ENCODE data around the gene CTPS2.

Gene CTPS2

GRCh38 chrX:16658284-16658683 is 54.2 kb downstream of the CTPS2 start:
- Histone ChIP-seq H3K4me1 (ENCODE audit: insufficient read depth, low read length, severe bottlenecking) (no peaks in the 10 kb centered on the region), H3K79me2 (ENCODE audit: insufficient read depth, low read length) (no peaks in the 10 kb centered on the region), H2AFZ (ENCODE audit: low read length) (no peak overlapping the region), H3K36me3 (ENCODE audit: insufficient read depth, low read length) (peaks cover 12% of the 10 kb centered on the region), H3K4me2 (ENCODE audit: low read length) (no peak overlapping the region), H4K20me1 (ENCODE audit: insufficient read depth, low read length) (no peaks in the 10 kb centered on the region), H3K27me3 (ENCODE audit: insufficient read depth, low read length) (no peaks in the 10 kb centered on the region), H3K27ac (ENCODE audit: low read depth, low read length, poor library complexity, severe bottlenecking) (no peak overlapping the region), H3K9me2 (ENCODE audit: low read depth, low read length) (no peaks in the 10 kb centered on the region), H3K9me3 (ENCODE audit: low read length) (no peaks in the 10 kb centered on the region), H3K9ac (ENCODE audit: low read length) (no peak overlapping the region), H3F3A (ENCODE audit: insufficient read depth, low read length) (no peaks in the 10 kb centered on the region), H3K4me3 (ENCODE audit: low read depth, low read length, poor library complexity, severe bottlenecking) (no peak overlapping the region)
- TF ChIP-seq EZH2 (IDR thresholded peaks at IDR 0.05; ENCODE audit: borderline replicate concordance, low read length) (no peak), CTCF (IDR thresholded peaks at IDR 0.05; ENCODE audit: low read length) (no peak)

- no peak overlapping the region for H3K4me3 ChIP-seq (ENCODE audit: low read depth, low read length, poor library complexity, severe bottlenecking)
- no peaks in the 10 kb centered on the region for H3K79me2 ChIP-seq (ENCODE audit: insufficient read depth, low read length)
- no peak overlapping the region for H2AFZ ChIP-seq (ENCODE audit: low read length)
- H4K20me1 ChIP-seq (ENCODE audit: insufficient read depth, low read length): no peaks in the 10 kb centered on the region
- no peaks in the 10 kb centered on the region for H3K27me3 ChIP-seq (ENCODE audit: insufficient read depth, low read length)
- no peak overlapping the region for H3K9ac ChIP-seq (ENCODE audit: low read length)
- no peaks in the 10 kb centered on the region for H3K9me2 ChIP-seq (ENCODE audit: low read depth, low read length)
- no peak overlapping the region for H3K4me2 ChIP-seq (ENCODE audit: low read length)
- H3K9me3 ChIP-seq (ENCODE audit: low read length): no peaks in the 10 kb centered on the region
- no peaks in the 10 kb centered on the region for H3F3A ChIP-seq (ENCODE audit: insufficient read depth, low read length)
- H3K27ac ChIP-seq (ENCODE audit: low read depth, low read length, poor library complexity, severe bottlenecking): no peak overlapping the region
- peaks cover 5% of the 10 kb centered on the region; the same call in 1 of the 2 replicates for H3K36me3 ChIP-seq (ENCODE audit: insufficient read depth, low read length)
- H3K4me1 ChIP-seq (ENCODE audit: insufficient read depth, low read length, severe bottlenecking): no peaks in the 10 kb centered on the region
- TF ChIP-seq CTCF (IDR thresholded peaks at IDR 0.05; ENCODE audit: low read length) (no peak), EZH2 (IDR thresholded peaks at IDR 0.05; ENCODE audit: borderline replicate concordance, low read length) (no peak)
Measured at GRCh38 chrX:16654093-16654492, 58.4 kb downstream of the CTPS2 start.

GRCh38 chrX:16653424-16653823 is 59.0 kb downstream of the CTPS2 start:
- TF ChIP-seq CTCF (IDR thresholded peaks at IDR 0.05; ENCODE audit: low read length): no peak
- no peak for TF ChIP-seq EZH2 (IDR thresholded peaks at IDR 0.05; ENCODE audit: borderline replicate concordance, low read length)
- Histone ChIP-seq H3K27ac (ENCODE audit: low read depth, low read length, poor library complexity, severe bottlenecking) (no peak overlapping the region), H3K4me2 (ENCODE audit: low read length) (no peak overlapping the region), H3F3A (ENCODE audit: insufficient read depth, low read length) (no peaks in the 10 kb centered on the region), H2AFZ (ENCODE audit: low read length) (no peak overlapping the region), H3K4me1 (ENCODE audit: insufficient read depth, low read length, severe bottlenecking) (no peaks in the 10 kb centered on the region), H3K9me3 (ENCODE audit: low read length) (no peaks in the 10 kb centered on the region), H3K79me2 (ENCODE audit: insufficient read depth, low read length) (no peaks in the 10 kb centered on the region), H3K9me2 (ENCODE audit: low read depth, low read length) (no peaks in the 10 kb centered on the region), H3K36me3 (ENCODE audit: insufficient read depth, low read length) (peaks cover 5% of the 10 kb centered on the region; the same call in 1 of the 2 replicates), H4K20me1 (ENCODE audit: insufficient read depth, low read length) (no peaks in the 10 kb centered on the region), H3K9ac (ENCODE audit: low read length) (no peak overlapping the region), H3K27me3 (ENCODE audit: insufficient read depth, low read length) (no peaks in the 10 kb centered on the region), H3K4me3 (ENCODE audit: low read depth, low read length, poor library complexity, severe bottlenecking) (no peak overlapping the region)

Measured in OCI-LY1 (cell line).